ENCODE results near the gene CCT5. TPM values are rescaled to one million over a fixed set of nuclear protein-coding genes. Genes with fewer than 3 reads are reported as not detected.

The CCT5 gene
- total RNA-seq, 2 donors from 2014 or later: 113 to 140 TPM

DNA sequence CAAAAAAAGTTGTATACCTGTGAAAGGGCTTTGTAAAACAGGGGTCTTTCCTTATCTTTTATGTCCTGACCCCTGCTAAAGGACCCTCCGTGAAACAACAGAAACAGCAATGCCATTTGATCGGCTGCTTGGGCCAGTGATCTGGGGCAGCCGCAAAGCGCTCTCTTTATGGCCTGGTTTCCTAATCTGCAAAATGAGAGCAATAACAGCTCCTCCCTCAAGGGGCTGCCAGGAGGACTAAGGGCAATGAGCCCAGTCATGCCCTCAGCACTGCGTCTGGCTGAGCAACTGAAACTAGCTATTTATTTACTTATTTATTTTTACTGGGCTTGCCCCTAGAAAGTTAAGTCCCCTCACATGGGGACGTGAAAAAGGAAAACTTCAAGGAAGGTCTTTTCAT is 39.3 kb downstream of the CCT5 start:
- 46% methylated on average over 6 of the region's 6 CpGs for WGBS
- DNase-seq (ENCODE audit: low spot score): peak; percentile 13
- intact Hi-C loops (cut with DNase I): loop anchor here (1.0 to 10.0 kb wide), 4 partner anchors 39 to 338 kb away; partner anchors contain the start of genes CCT5 and MARCHF6
- Histone ChIP-seq H3K36me3 (no peaks in the 10 kb centered on the region), H3K4me3 (no peak overlapping the region), H3K9me3 (no peaks in the 10 kb centered on the region), H3K27ac (no peak overlapping the region), H3K4me1 (replicated peaks) (no peaks in the 10 kb centered on the region), H3K27me3 (replicated peaks; ENCODE audit: insufficient read depth) (no peaks in the 10 kb centered on the region)
- TF ChIP-seq, protein P1, sequence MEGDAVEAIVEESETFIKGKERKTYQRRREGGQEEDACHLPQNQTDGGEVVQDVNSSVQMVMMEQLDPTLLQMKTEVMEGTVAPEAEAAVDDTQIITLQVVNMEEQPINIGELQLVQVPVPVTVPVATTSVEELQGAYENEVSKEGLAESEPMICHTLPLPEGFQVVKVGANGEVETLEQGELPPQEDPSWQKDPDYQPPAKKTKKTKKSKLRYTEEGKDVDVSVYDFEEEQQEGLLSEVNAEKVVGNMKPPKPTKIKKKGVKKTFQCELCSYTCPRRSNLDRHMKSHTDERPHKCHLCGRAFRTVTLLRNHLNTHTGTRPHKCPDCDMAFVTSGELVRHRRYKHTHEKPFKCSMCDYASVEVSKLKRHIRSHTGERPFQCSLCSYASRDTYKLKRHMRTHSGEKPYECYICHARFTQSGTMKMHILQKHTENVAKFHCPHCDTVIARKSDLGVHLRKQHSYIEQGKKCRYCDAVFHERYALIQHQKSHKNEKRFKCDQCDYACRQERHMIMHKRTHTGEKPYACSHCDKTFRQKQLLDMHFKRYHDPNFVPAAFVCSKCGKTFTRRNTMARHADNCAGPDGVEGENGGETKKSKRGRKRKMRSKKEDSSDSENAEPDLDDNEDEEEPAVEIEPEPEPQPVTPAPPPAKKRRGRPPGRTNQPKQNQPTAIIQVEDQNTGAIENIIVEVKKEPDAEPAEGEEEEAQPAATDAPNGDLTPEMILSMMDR (IDR thresholded peaks at IDR 0.05): peak in 1 of 4 experiments; percentile 20
- TF ChIP-seq POLR2AphosphoS5 (IDR thresholded peaks at IDR 0.05) (peak; percentile 24), POLR2A (IDR thresholded peaks at IDR 0.05) (no peak)

DNA sequence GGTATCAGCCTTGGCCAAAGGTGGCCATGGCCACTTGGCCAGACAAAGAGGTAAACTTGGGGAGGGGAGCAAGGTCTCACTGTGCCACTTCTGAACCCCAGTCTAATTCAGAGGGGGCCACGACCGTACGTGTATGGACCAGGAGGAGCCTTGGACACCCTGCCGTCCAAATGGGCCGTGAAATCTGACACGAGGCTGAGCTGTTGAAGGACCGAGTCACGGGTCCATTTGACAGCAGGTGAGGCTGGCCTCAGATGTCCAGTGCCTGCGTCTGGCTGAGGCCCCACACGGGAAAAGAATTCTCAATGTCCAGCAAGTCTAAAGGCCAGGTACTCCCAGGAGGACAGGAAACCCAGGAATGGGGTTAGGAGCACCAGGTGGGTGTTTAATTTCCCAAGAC is 39.9 kb downstream of the CCT5 start:
- no peak for DNase-seq (ENCODE audit: low spot score)
- H3K4me1 ChIP-seq (replicated peaks): no peaks in the 10 kb centered on the region
- 92% methylated on average over 10 of the region's 10 CpGs for WGBS
- H3K27me3 ChIP-seq (replicated peaks; ENCODE audit: insufficient read depth): no peaks in the 10 kb centered on the region
- H3K27ac ChIP-seq: no peak overlapping the region
- H3K36me3 ChIP-seq: no peaks in the 10 kb centered on the region
- no peaks in the 10 kb centered on the region for H3K9me3 ChIP-seq
- no peak overlapping the region for H3K4me3 ChIP-seq
- intact Hi-C loops (cut with DNase I): loop anchor here (1.0 to 10.0 kb wide), 4 partner anchors 40 to 337 kb away; partner anchors contain the start of genes CCT5 and MARCHF6
- TF ChIP-seq POLR2A (IDR thresholded peaks at IDR 0.05): no peak
- TF ChIP-seq, protein P1 (IDR thresholded peaks at IDR 0.05): no peak

DNA sequence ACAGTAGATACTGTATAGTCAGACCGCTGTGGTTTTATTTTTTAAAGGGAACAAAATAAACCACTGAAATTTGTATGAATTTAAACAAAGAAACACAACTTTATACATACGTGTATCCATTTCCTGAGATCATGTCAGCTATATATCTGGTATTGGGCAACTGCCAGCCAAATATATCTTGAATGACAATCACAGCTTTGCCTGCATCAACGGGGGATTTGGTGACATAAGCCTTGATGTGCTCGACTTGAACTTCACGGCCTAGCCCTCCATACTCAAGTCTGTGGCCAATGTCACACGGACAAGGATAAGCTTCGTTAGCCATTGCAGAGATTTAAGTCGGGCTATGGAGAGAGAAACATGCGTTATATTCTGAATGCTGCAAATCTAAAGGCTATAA is 40.4 kb downstream of the CCT5 start:
- H3K4me1 ChIP-seq (replicated peaks): no peaks in the 10 kb centered on the region
- H3K27me3 ChIP-seq (replicated peaks; ENCODE audit: insufficient read depth): no peaks in the 10 kb centered on the region
- WGBS: 93% methylated on average over 9 of the region's 9 CpGs
- TF ChIP-seq, protein P1 (IDR thresholded peaks at IDR 0.05): no peak
- no peak for TF ChIP-seq POLR2AphosphoS5 (IDR thresholded peaks at IDR 0.05)
- TF ChIP-seq POLR2A (IDR thresholded peaks at IDR 0.05): no peak
- H3K9me3 ChIP-seq: no peaks in the 10 kb centered on the region
- no peak for DNase-seq (ENCODE audit: low spot score)
- H3K27ac ChIP-seq: no peak overlapping the region
- no peaks in the 10 kb centered on the region for H3K36me3 ChIP-seq
- intact Hi-C loops (cut with DNase I): no loop called here
- H3K4me3 ChIP-seq: no peak overlapping the region

DNA sequence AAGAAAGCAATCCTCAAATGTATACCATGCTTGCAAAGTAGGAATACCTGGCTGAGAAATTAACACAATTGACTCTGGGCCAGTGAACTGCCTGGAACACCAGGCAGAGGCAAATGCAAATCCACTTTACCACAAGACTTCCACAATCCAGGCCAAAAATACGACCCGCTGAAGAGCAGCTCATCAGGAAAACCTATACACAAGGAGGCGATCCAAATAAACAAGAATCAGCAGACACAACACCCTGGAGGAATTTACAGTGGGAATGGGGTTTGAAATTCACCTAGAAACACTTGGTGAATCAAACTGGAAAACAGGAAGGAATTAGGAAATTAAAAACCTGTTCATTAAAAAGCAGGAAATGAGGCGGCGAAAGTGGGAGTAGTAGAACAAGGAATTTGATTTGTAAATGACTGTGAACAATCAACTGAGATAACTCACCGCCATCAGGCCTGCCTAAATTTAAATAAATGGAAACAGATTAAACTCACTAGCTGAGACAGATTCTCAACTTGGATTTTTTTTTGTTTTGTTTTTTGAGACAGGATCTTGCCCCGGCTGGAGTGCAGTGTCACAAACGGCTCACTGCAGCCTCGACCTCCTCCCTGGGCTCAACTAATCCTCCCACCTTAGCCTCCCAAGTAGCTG is 41.7 kb downstream of the CCT5 start:
- intact Hi-C loops (cut with DNase I): no loop called here
- TF ChIP-seq POLR2A (IDR thresholded peaks at IDR 0.05) (no peak), POLR2AphosphoS5 (IDR thresholded peaks at IDR 0.05) (no peak)
- TF ChIP-seq, protein P1 (IDR thresholded peaks at IDR 0.05): no peak
- H3K36me3 ChIP-seq: no peaks in the 10 kb centered on the region
- 87% methylated on average over 9 of the region's 9 CpGs for WGBS
- no peaks in the 10 kb centered on the region for H3K9me3 ChIP-seq
- H3K4me1 ChIP-seq (replicated peaks): no peaks in the 10 kb centered on the region
- no peaks in the 10 kb centered on the region for H3K27me3 ChIP-seq (replicated peaks; ENCODE audit: insufficient read depth)
- no peak overlapping the region for H3K4me3 ChIP-seq
- H3K27ac ChIP-seq: no peak overlapping the region
- no peak for DNase-seq (ENCODE audit: low spot score)

Data from prostate gland (tissue), 2 donors.